Limb (tissue), 2 donors: ENCODE data around the gene IL37.

Experiments
- DNase-seq, 2 donors: peaks; one replicate each; pipeline ENCODE4 v3.0.0-alpha.2; 2016; ENCODE audit errors: extremely low spot score in 2 of 2

The IL37 gene

DNA sequence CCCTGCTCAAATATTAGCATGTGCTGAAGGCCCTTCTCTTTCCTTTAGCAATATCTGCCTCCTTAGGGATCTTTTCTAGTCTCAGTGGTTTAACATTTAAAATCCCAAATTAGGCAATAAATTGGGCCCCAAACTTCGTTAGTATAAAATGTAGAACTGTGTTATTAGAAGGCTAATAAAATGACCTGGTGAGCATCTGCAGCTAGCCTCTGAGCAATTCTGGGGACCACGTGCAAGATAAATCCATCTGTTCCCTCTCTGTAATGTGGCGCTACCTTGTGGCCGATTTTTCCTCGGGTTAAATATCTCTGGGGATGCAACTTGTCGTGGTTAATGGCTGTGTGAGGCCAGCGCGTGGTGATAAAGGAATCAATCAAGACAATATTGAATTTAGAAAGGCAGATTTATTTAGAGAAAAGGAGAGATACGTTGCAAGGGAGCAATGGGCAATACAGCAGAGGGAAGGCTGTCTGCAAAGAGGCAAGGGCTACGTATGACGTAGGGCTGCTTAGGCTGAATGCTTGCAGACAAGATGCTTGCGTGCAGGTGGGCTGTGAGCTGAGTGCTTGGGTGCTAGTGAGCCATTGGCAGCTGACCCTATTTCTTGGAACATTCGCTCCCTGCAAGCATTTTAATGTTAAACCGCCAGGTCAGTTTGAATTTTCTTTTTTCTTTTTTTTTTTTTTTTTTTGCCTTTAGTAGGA lies 48.3 kb downstream of the IL37 start:
- no peak for DNase-seq

DNA sequence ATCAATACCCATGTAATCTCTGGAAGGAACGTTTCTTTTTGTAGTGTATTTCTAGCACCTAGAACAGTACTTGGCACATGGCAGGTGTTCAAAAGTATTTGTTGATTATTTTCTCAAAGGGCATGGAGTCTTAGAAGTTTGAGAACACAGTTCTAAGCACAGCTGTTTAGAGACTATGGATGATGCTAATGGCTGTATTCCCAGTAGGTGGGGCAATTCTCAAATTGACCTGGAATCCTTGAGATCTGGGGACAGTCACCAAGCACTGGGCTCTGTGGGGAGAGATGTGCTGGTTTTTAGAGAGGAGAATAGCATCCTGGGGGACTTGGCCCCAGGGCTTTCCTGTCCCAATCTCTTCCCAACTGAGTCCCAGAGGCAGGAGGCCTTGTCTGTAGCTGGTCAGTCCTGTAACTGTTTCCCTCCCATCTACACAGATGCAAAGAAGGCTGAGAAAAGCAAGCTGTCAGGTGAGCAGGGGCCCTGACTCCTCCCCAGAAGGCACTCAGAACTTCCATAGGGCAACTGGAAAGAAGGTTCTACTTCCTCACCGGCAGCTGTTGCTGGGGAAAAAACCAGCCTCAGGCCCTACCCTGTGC lies 49.4 kb downstream of the IL37 start:
- no peak for DNase-seq

DNA sequence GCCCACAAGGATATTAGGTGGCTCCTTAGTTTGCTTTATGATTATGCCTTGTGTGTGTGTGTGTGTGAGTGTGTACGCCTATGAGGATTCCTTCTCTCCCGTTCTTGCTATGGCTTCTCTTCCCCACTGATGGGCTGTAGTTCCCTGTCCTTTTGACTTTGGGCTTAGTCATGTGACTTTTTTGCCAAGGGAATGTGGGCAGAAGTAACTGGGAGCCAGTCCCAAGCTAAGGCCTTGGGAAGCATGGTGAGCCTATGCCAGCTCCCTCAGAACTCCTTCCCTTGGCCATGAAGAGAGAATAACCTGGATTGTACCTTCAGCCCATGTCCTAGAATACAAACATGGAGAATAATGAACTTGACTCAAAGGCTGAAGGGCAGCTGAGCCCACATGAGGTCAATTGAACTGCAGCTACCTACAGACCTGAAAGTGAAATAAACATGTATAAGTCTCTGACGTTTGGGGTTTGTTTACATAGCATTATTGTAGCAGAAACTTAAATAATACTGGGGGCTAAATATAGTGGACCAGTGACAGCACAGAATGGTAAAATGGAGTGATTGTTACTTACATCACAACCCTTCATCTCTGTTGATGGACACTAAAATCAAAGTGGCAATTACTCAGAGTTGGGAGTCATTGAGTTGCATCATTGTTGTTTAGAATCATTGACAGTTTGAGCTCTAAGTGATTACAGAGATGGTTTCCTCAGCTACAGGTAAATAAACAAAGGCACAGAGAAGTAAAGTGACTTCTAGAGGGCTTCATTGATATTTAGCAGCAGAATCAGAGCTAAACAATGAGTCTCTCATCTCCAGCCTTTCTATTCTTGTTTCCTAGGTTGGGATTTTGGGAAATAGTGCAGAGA lies 51.6 kb downstream of the IL37 start:
- no peak for DNase-seq

GRCh38 chr2:112967023-112967422 lies 56.1 kb downstream of the IL37 start:
- no peak for DNase-seq
